Measurements from ENCODE around the gene DYNLT4. TPM values are rescaled to one million over a fixed set of nuclear protein-coding genes. Genes with fewer than 3 reads are reported as not detected.

Gene DYNLT4
- total and polyA plus RNA-seq, 2 experiments from 2014 or later = 0.30 to 2.2 TPM

- Histone ChIP-seq H3K27ac (no peak overlapping the region), H3K9me3 (ENCODE audit: low read depth) (no peaks in the 10 kb centered on the region), H3K36me3 (replicated peaks; ENCODE audit: insufficient read depth, low read depth) (no peaks in the 10 kb centered on the region), H3K79me2 (no peaks in the 10 kb centered on the region), H3K9me2 (replicated peaks; ENCODE audit: insufficient read depth) (no peaks in the 10 kb centered on the region), H3K4me3 (no peak overlapping the region), H4K20me1 (ENCODE audit: insufficient read depth, poor library complexity, severe bottlenecking) (no peaks in the 10 kb centered on the region), H3K4me2 (peak overlapping the region; percentile 96), H2AFZ (no peak overlapping the region), H3K4me1 (ENCODE audit: insufficient read depth) (peaks cover 21% of the 10 kb centered on the region), H3K27me3 (no peaks in the 10 kb centered on the region)
- no peak for DNase-seq (ENCODE audit: low spot score)
- TF ChIP-seq EZH2phosphoT487 (IDR thresholded peaks at IDR 0.05; ENCODE audit: low read depth, severe bottlenecking, unreplicated experiment) (no peak), EZH2 (IDR thresholded peaks at IDR 0.05; ENCODE audit: borderline replicate concordance) (no peak), CTCF (IDR thresholded peaks at IDR 0.05; ENCODE audit: poor library complexity) (no peak)
- WGBS (ENCODE audit: low lambda C conversion rate, missing lambda C conversion rate) = 36% methylated on average over 11 of the region's 11 CpGs
These were observed 21.5 kb downstream of the DYNLT4 start for GRCh38 chr1:44785501-44786137.

- no peaks in the 10 kb centered on the region for H3K79me2 ChIP-seq
- no peaks in the 10 kb centered on the region for H3K9me3 ChIP-seq (ENCODE audit: low read depth)
- WGBS (ENCODE audit: low lambda C conversion rate, missing lambda C conversion rate) = 90% methylated on average over 6 of the region's 6 CpGs
- no peaks in the 10 kb centered on the region for H3K9me2 ChIP-seq (replicated peaks; ENCODE audit: insufficient read depth)
- no peak overlapping the region for H3K4me3 ChIP-seq
- no peak for DNase-seq (ENCODE audit: low spot score)
- H3K4me1 ChIP-seq (ENCODE audit: insufficient read depth) = peaks cover 21% of the 10 kb centered on the region
- H3K27me3 ChIP-seq = no peaks in the 10 kb centered on the region
- H2AFZ ChIP-seq = no peak overlapping the region
- H3K4me2 ChIP-seq = peak overlapping the region; percentile 98
- TF ChIP-seq EZH2 (IDR thresholded peaks at IDR 0.05; ENCODE audit: borderline replicate concordance) (no peak), EZH2phosphoT487 (IDR thresholded peaks at IDR 0.05; ENCODE audit: low read depth, severe bottlenecking, unreplicated experiment) (no peak), CTCF (IDR thresholded peaks at IDR 0.05; ENCODE audit: poor library complexity) (no peak)
- H3K27ac ChIP-seq = no peak overlapping the region
- no peaks in the 10 kb centered on the region for H4K20me1 ChIP-seq (ENCODE audit: insufficient read depth, poor library complexity, severe bottlenecking)
- no peaks in the 10 kb centered on the region for H3K36me3 ChIP-seq (replicated peaks; ENCODE audit: insufficient read depth, low read depth)
These were observed 22.1 kb downstream of the DYNLT4 start for GRCh38 chr1:44785029-44785380.

GRCh38 chr1:44784094-44785028 lies 22.8 kb downstream of the DYNLT4 start:
- H3K9me3 ChIP-seq (ENCODE audit: low read depth) = no peaks in the 10 kb centered on the region
- H3K4me3 ChIP-seq = no peak overlapping the region
- no peak for TF ChIP-seq EZH2phosphoT487 (IDR thresholded peaks at IDR 0.05; ENCODE audit: low read depth, severe bottlenecking, unreplicated experiment)
- no peak for TF ChIP-seq CTCF (IDR thresholded peaks at IDR 0.05; ENCODE audit: poor library complexity)
- TF ChIP-seq EZH2 (IDR thresholded peaks at IDR 0.05; ENCODE audit: borderline replicate concordance) = no peak
- H3K79me2 ChIP-seq = no peaks in the 10 kb centered on the region
- H3K27me3 ChIP-seq = no peaks in the 10 kb centered on the region
- H2AFZ ChIP-seq = peak overlapping the region; percentile 97
- no peaks in the 10 kb centered on the region for H3K36me3 ChIP-seq (replicated peaks; ENCODE audit: insufficient read depth, low read depth)
- 16% methylated on average over 33 of the region's 71 CpGs for WGBS (ENCODE audit: low lambda C conversion rate, missing lambda C conversion rate)
- H3K4me2 ChIP-seq = peak overlapping the region; percentile 98
- H4K20me1 ChIP-seq (ENCODE audit: insufficient read depth, poor library complexity, severe bottlenecking) = no peaks in the 10 kb centered on the region
- no peak for DNase-seq (ENCODE audit: low spot score)
- H3K27ac ChIP-seq = peak overlapping the region; percentile 9
- peaks cover 21% of the 10 kb centered on the region for H3K4me1 ChIP-seq (ENCODE audit: insufficient read depth)
- H3K9me2 ChIP-seq (replicated peaks; ENCODE audit: insufficient read depth) = no peaks in the 10 kb centered on the region
